Muscle layer of duodenum (tissue), 2 donors: ENCODE results near the gene PRR36.

Source experiments
- H3K27ac ChIP-seq: one replicate; pipeline ENCODE4 v1.7.0; 2013; ENCODE audit warnings: mild to moderate bottlenecking, low read length
- H3K27me3 ChIP-seq: one replicate; pipeline ENCODE4 v1.7.0; 2013; ENCODE audit warnings: low read depth, mild to moderate bottlenecking, control low read depth, low read length
- H3K36me3 ChIP-seq, 2 donors: one replicate each; pipeline ENCODE4 v1.7.0; 2013; ENCODE audit warnings: low read length in 2 of 2, control low read depth in 1 of 2, mild to moderate bottlenecking in 1 of 2; ENCODE audit not compliant: insufficient read depth in 2 of 2, control insufficient read depth in 1 of 2
- H3K4me1 ChIP-seq, 2 donors: one replicate each; pipeline ENCODE4 v1.7.0; 2013; ENCODE audit warnings: low read length in 2 of 2, mild to moderate bottlenecking in 2 of 2, control low read depth in 1 of 2, moderate library complexity in 1 of 2; ENCODE audit not compliant: insufficient read depth in 2 of 2, control insufficient read depth in 1 of 2
- H3K4me3 ChIP-seq, 2 donors: one replicate each; pipeline ENCODE4 v1.7.0; 2013; ENCODE audit warnings: low read length in 2 of 2, low read depth in 1 of 2, mild to moderate bottlenecking in 1 of 2
- H3K9me3 ChIP-seq, 2 donors: one replicate each; pipeline ENCODE4 v1.7.0; 2013; ENCODE audit warnings: low read length in 2 of 2, control low read depth in 1 of 2, mild to moderate bottlenecking in 1 of 2; ENCODE audit not compliant: control insufficient read depth in 1 of 2
- donor health status: healthy.

Gene PRR36

GRCh38 chr19:7912144-7912696, 38.0 kb upstream of the PRR36 start:
- no peak overlapping the region for H3K27ac ChIP-seq
- peaks cover 3 to 42% of the 10 kb centered on the region in 2 donors for H3K36me3 ChIP-seq
- no peaks in the 10 kb centered on the region for H3K9me3 ChIP-seq
- peaks cover 15% of the 10 kb centered on the region for H3K27me3 ChIP-seq
- H3K4me1 ChIP-seq, result peaks cover 0 to 21% of the 10 kb centered on the region in 2 donors
- H3K4me3 ChIP-seq, result no peak overlapping the region

DNA sequence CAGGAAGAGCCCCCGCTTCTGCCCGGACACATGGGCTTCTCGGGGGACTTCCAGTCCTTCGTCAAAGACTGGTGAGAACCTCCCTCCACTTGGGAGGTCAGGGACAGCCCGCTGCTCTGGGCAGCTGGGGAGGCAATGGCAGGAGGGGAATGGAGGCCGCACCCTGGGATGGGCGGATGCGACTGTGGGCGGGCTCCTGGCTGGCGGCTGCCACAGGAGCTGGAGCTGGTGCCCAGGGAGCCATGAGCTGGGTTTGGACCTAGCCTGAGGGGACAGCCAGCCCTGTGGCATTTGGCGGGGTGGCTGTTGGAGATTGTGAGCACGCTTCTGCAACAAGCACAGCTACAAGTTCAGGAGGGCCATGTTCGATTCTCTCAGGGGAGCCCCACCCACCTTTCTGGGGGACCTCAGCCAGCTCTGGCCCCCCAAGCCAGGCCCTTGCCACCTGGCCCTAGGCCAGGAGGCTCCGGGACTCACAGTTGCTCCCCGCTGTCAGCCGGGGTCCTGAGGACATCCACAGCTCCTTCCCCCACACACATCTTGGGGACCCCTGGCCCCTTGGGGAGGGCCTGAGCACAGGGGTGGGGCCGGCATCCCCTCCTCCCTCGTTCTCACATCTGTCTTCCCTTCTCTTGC, 37.4 kb upstream of the PRR36 start:
- peaks cover 10% of the 10 kb centered on the region for H3K27me3 ChIP-seq
- H3K4me1 ChIP-seq, result peaks cover 0 to 19% of the 10 kb centered on the region in 2 donors
- peaks cover 3 to 42% of the 10 kb centered on the region in 2 donors for H3K36me3 ChIP-seq
- H3K9me3 ChIP-seq, result no peaks in the 10 kb centered on the region
- H3K4me3 ChIP-seq, result no peak overlapping the region
- H3K27ac ChIP-seq, result no peak overlapping the region

GRCh38 chr19:7910321-7911161, 36.4 kb upstream of the PRR36 start:
- Histone ChIP-seq H3K27ac (no peak overlapping the region), H3K4me1 (peaks cover 0 to 15% of the 10 kb centered on the region in 2 donors), H3K27me3 (peaks cover 5% of the 10 kb centered on the region), H3K36me3 (peaks cover 3 to 48% of the 10 kb centered on the region in 2 donors), H3K4me3 (no peak overlapping the region), H3K9me3 (no peaks in the 10 kb centered on the region)

DNA sequence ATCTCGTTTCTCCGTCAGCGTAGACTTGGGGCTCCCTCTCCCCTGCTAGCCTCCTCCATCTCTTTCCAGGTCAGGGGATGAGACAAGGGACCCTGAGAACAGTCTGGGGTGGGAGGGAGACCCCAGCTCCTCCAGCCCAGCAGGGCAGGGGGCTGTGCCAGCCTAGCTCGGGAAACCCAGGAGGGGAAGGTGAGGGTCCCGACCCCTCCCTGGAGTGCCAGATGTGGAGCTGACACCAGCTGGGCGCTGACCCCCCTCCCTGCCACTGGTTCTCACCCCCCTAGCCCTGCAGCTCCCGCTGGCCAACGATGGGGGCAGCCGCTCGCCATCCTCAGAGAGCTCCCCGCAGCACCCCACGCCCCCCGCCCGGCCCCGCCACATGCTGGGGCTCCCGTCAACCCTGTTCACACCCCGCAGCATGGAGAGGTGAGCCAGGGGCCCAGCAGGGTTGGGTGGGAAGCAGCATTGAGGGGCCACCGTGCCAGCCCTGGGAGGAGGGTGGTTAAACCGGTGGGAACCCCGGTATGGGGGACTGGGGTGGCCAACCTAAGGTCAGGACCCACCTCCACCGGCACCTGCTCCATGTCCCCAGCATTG, 35.4 kb upstream of the PRR36 start:
- H3K27ac ChIP-seq, result no peak overlapping the region
- peaks cover 3 to 48% of the 10 kb centered on the region in 2 donors for H3K36me3 ChIP-seq
- H3K4me1 ChIP-seq, result peaks cover 7 to 25% of the 10 kb centered on the region in 2 donors
- H3K4me3 ChIP-seq, result no peak overlapping the region
- no peaks in the 10 kb centered on the region for H3K27me3 ChIP-seq
- H3K9me3 ChIP-seq, result no peaks in the 10 kb centered on the region

DNA sequence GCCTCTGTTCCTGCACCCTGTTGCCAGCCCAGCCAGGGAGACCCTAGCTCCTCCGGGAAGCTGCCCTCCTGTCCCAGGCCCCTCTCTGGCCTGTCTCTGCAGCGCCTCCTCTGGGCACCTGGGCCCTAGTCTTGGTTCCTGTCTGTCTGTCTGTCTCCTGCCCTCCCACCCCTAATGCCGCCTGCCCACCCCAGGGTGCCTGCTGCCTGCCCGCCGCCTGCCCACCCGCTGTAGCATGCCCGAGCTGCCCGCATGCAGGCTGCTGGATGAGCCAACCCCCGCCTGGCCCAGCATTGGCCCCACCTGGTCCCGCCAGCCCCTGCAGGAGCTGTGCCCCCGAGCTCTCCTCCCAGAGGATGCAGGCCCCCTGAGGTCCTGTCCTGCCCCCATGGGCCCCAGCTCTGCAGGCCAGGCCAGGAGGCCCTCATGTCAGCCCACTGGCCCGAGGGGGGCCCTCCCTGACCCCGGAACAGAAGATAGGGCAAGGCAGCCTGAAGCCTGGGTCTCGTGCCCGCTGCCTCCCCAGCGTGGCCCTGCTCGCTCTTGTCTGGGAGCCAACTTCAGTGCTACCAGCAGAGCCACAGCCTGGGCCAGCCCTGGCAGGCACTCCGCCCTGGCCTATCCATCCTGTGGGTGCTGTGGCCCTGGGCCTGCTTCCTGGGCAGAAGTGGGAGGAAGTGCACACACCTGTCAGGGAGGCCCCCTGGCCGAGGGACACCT, 34.7 kb upstream of the PRR36 start:
- Histone ChIP-seq H3K27me3 (no peaks in the 10 kb centered on the region), H3K9me3 (no peaks in the 10 kb centered on the region), H3K36me3 (peaks cover 3 to 48% of the 10 kb centered on the region in 2 donors), H3K4me3 (no peak overlapping the region), H3K27ac (no peak overlapping the region), H3K4me1 (peaks cover 8 to 30% of the 10 kb centered on the region in 2 donors)

- H3K27me3 ChIP-seq, result no peaks in the 10 kb centered on the region
- H3K27ac ChIP-seq, result no peak overlapping the region
- no peaks in the 10 kb centered on the region for H3K9me3 ChIP-seq
- peaks cover 8 to 31% of the 10 kb centered on the region in 2 donors for H3K4me1 ChIP-seq
- no peak overlapping the region for H3K4me3 ChIP-seq
- H3K36me3 ChIP-seq, result peaks cover 3 to 48% of the 10 kb centered on the region in 2 donors
These were observed 34.0 kb upstream of the PRR36 start for GRCh38 chr19:7908078-7908699.

DNA sequence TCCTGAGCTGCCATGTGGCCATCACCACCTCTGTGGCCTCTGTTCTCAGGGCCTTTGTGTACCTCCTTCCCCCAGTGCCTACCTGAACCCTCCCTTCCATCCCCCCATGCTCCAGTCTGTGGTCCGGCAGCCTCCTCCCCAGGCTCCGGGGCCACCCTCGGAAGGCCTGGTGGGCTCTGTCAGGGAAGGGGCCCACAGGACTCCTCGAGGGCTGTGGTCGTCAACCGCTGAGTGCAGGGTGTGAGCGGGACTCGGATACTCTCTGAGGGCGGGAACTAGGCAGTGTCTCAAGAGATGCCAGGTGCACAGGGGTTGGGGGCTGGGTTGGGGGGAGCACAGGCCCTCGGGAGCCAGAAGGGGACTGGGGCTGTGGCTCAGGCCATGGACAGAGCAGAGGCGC, 33.4 kb upstream of the PRR36 start:
- Histone ChIP-seq H3K27me3 (no peaks in the 10 kb centered on the region), H3K27ac (no peak overlapping the region), H3K36me3 (peaks cover 3 to 42% of the 10 kb centered on the region in 2 donors), H3K9me3 (no peaks in the 10 kb centered on the region), H3K4me3 (no peak overlapping the region), H3K4me1 (peaks cover 8 to 37% of the 10 kb centered on the region in 2 donors)

DNA sequence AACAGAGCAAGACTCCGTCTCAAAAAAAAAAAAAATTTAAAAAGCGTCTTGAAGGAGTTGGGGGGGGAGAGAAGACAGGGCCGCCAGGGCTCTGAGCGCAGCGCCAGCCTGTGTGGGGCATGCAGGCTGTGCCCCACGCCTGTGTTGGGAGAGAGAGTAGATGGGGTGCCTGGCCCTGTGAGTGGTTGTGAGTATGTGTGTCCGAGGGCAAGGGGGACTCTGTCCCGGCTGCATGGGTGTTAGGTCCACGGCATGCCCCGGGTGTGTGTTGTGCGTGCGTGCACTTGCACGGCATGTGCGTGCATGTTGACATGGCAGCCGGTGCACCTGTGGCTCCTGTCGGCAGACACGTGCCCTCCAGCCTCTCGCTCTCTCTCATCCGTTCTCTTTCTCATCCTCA, 32.9 kb upstream of the PRR36 start:
- H3K36me3 ChIP-seq, result peaks cover 2 to 40% of the 10 kb centered on the region in 2 donors
- no peak overlapping the region for H3K4me3 ChIP-seq
- H3K4me1 ChIP-seq, result peaks cover 8 to 38% of the 10 kb centered on the region in 2 donors

DNA sequence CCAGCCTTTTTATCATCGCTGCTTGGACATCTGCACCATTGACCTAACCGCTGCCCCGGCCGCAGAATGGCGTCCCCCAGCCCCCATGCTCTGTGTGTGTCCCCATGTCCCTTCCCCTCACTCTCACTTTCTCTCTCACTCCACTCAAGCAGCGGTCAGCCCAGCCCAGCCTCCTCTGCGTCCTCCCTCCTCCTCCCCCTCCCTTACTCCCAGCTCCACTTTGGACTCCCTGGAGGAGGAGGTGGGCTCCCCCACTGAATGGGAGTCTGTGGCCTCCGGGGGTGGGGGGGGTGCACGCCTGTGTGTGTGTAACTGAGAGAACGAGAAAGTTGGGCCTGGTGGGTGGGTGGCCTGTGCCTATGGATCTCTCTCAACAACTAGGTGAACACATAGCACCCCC, 31.7 kb upstream of the PRR36 start:
- H3K27me3 ChIP-seq, result no peaks in the 10 kb centered on the region
- H3K9me3 ChIP-seq, result no peaks in the 10 kb centered on the region
- H3K27ac ChIP-seq, result no peak overlapping the region
- H3K4me1 ChIP-seq, result peaks cover 8 to 38% of the 10 kb centered on the region in 2 donors
- peaks cover 0 to 27% of the 10 kb centered on the region in 2 donors for H3K36me3 ChIP-seq
- H3K4me3 ChIP-seq, result no peak overlapping the region

More for the DNA sequence above, 32.9 kb upstream of the PRR36 start:
- H3K27ac ChIP-seq, result no peak overlapping the region
- no peaks in the 10 kb centered on the region for H3K27me3 ChIP-seq
- no peaks in the 10 kb centered on the region for H3K9me3 ChIP-seq

GRCh38 chr19:7905268-7905667, 31.1 kb upstream of the PRR36 start:
- peak overlapping the region; percentile 84 to 85 for H3K4me3 ChIP-seq
- peaks cover 8 to 38% of the 10 kb centered on the region in 2 donors for H3K4me1 ChIP-seq
- H3K27me3 ChIP-seq, result no peaks in the 10 kb centered on the region
- no peak overlapping the region for H3K27ac ChIP-seq
- no peaks in the 10 kb centered on the region for H3K9me3 ChIP-seq
- peaks cover 0 to 21% of the 10 kb centered on the region in 2 donors for H3K36me3 ChIP-seq
